ENCODE measurements around the gene GLCCI1.

Gene GLCCI1

DNA sequence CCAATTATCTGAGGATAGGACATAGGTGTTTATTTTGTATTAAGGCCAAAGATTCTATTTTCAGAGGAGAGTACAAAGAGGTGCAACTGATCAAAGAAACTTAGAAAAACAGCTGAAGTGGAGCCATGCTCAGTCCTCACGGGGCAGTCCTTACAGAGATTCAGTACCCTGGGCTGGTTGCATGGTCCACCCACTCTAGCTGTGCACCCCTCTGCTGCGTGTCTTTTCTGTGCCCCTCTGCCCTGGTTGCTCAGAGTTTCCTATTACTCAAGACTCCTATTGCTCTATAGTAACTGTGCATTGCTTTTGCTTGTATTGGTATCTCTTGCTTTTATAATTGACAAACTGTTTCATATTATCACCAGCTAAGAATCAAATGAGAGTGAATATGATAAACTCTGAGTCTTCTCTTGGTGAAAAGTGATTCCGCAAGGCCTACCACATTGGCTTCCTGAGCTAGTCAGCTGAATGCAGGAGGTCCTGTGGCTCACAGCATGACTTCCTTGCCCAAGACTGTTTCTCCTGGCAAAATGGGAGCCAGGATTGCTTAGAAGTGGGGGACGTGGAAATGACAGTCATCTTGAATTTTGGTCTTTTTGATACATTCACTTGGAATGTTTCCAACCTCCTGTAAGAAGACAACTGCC, 137.0 kb downstream of the GLCCI1 start:
- no peak for DNase-seq

- no peak for DNase-seq
Measured at GRCh38 chr7:8109196-8110022, 140.8 kb downstream of the GLCCI1 start.

GRCh38 chr7:8111282-8111960, 142.8 kb downstream of the GLCCI1 start:
- no peak for DNase-seq

DNA sequence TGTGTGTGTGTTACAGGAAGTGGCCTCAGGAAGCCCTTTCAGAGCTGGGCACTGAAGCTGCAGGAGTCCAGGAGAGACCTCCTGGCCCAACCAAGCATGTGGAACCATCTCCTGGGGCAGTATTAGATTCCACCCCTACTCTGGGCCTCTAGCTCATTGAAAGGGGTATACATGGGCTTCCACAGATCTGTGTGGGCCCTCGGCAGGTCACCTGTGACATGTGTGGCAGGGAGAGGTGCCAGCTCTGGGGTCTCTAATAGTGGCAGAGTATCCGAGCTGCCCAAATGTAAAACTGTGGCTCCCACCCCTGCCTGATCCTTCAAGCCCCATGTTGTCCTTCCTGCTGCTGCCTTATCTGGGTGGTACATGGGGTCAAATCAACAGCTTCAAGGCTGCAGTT, 144.1 kb downstream of the GLCCI1 start:
- DNase-seq: no peak

DNA sequence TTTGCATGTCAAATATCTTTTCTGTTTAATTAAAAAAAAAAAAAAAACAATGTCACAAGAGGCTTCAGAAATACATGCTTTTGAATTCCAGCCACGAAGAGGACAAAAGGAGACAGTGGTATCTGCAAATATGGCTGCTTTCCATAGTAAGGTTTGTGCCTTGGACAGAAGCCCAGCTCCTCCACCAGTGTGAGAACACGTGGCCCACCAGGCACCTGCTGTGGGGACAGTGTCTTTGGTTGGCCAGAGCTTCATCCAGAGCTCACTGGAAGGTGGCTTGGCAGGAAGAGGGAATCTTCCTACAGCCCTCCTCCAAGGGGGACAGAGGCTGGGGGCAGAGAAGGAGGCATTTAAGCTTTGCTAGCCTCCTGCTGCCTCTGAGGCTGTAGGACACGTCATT, 144.6 kb downstream of the GLCCI1 start:
- no peak for DNase-seq

GRCh38 chr7:8114175-8114574, 145.6 kb downstream of the GLCCI1 start:
- DNase-seq: no peak

DNA sequence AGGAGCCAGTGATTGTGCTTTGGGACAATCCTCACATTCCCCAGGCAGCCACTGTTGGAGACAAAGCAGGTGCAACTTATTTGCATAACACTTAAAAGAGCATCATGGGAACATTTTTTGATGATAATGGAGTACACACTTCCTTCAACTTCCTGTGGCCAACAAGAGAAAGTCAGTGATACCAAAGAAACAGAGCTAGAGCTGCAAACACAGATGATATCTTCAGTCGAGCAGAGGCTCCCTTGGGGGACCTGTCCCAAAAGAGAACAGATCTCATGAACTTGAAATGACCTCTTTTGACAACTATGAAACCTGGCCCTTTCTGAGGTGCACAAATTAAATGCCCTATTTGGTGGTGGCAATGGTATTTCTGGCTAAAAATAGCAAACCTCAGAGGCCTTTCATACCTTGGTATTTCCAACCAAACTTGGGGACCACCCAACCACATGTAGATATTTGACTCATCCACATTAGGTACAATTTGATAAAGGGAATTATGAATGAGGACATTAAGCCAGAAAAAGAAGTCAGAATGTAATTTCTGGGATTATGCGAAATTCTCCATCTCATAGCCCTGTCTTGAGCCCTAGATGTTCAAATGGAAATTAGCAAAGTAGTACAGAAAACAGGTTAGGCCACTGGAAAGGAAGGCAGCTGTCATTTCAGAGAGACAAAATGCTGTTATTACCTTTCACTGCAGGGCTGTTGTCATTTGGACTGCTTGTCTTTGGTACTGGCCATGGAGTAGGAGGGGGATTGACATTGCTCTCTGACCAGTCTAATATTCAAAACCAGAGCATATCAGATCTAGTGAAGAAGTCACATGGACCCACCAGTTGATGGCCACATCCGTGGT, 147.2 kb downstream of the GLCCI1 start:
- DNase-seq: no peak

DNA sequence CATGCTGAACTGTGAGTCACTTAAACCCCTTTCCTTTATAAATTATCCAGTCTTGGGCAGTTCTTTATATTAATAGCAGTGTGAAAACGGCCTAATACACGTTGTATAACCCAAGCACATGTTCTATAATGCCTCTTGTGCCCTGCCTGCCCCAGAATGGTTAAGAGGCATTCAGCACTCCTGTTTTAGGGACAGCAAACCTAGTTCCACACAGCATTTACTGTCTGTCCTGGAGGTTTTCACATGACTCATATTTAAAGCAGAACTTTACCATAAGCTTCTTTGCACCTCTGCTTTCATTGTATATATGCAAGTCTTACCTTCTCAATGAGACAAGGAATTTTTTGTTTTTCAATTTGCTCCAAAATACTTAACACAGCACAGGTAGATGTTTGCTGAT, 148.6 kb downstream of the GLCCI1 start:
- DNase-seq: no peak

- no peak for DNase-seq
Measured at GRCh38 chr7:8119262-8119661, 150.7 kb downstream of the GLCCI1 start.

GRCh38 chr7:8120390-8121058, 151.9 kb downstream of the GLCCI1 start:
- no peak for DNase-seq

DNA sequence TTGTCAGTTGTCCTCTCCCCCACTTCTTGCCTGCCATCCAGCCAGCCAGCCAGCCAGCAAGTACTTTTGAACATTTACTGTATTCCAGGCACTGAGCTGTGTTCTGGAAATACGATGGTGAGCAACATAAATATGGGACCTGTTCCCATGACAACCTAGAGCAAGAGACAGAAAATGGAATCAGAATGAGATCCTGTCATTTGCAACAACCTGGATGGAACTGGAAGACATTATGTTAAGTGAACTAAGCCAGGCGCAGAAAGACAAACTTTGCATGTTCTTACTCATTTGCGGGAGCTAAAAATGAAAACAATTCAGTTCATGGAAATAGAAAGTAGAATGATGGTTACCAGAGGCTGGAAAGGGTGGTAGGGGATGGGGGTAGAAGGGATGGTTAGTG, 152.6 kb downstream of the GLCCI1 start:
- DNase-seq: no peak

DNA sequence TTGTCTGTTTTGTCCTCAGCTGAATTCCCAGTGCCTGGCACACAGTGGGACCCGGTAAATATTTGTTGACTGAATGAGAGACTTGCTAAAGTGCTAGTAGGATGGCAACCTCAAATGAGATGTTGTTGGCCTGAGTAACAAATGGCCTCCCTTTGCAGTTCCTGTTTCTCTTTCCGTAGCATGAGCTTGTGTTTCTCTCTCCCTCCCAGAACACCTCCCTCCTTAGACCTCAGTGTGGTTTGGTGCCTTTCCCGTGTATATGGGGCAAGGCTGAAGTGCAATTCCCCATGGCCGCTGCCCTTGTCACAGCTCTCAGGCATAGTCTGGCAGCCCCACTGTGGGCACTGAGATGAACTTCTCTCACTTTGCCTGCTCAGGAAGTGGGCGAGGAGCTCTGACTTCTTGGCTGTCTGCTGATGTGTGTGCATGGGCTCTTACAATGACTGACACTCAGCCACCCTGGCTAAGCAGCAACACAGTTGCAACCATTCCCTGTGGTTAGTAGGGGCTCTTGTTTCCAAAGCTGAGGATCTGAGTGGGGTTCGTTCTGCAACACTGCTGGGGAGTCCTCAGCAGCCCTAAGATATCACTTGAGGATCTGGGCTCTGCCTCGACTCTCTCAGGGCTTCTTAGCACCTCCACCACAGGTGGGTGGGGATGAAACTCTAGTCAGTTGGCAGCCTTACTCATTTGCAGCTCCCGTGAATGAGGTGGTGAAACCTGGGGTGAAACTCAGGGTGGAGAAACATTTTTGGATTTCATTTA, 157.3 kb downstream of the GLCCI1 start:
- DNase-seq: peak; percentile 79

GRCh38 chr7:8126601-8127167, 158.1 kb downstream of the GLCCI1 start:
- DNase-seq: no peak

DNA sequence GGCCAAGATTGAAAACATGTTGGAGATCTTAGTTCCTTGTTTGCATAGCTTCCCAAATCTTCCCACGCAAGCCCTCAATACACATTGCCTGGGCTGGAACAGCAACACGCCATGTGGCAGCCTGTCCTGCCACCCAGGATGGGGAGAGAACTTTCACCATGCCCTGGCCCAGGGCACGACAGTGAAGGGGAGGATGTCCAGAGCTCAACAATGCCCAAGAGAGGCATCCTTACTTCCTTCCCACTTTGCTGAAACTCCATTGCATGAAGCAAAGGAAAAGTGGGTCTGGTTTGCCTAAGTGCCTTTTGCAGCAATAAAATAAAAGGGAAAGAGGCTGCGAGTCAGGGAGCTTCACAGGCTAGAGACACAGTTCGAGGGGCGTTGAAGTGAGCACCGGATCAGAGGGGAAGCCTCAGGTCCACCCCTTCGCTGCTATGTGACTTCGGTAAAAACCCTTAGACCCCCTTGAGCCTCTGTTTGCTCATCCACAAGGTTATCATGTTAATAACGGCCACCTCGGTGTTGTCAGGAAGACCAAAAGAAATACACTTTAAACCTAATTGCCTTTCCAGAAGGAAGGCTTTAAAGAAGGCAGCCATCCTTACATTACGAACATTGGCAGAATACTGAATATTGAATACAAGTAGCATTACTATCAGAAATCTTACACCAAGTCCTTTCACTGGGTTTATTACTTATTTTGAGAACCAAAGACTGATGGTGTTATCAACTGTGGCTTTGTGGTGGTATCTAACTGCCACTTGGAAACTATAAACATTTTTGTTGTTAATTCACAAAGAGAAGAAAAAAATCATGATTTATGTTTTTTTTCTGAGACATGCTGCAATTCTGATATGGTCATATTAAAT, 160.1 kb downstream of the GLCCI1 start:
- DNase-seq: no peak

GRCh38 chr7:8129318-8129659, 160.7 kb downstream of the GLCCI1 start:
- no peak for DNase-seq

DNA sequence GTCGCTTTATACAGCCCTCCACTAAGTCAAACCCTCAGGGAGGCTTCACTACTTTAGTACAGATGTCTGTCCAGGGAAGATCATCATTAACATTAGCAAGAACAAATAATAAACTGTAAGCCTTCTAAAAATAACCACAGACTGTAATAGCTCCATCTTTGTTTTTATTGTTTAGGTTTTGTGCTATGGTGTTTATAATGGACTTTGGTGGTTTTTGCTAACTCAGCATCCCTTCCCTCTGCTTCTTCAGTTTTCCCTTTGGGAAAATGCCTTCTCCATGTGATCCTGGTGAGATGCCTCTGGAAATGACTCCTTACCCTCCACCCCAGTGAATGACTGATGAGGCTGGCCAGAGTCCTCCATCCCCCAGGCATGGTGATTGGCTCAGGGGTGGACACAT, 162.1 kb downstream of the GLCCI1 start:
- DNase-seq: no peak

GRCh38 chr7:8131694-8132605, 163.4 kb downstream of the GLCCI1 start:
- peak; percentile 63 for DNase-seq

DNA sequence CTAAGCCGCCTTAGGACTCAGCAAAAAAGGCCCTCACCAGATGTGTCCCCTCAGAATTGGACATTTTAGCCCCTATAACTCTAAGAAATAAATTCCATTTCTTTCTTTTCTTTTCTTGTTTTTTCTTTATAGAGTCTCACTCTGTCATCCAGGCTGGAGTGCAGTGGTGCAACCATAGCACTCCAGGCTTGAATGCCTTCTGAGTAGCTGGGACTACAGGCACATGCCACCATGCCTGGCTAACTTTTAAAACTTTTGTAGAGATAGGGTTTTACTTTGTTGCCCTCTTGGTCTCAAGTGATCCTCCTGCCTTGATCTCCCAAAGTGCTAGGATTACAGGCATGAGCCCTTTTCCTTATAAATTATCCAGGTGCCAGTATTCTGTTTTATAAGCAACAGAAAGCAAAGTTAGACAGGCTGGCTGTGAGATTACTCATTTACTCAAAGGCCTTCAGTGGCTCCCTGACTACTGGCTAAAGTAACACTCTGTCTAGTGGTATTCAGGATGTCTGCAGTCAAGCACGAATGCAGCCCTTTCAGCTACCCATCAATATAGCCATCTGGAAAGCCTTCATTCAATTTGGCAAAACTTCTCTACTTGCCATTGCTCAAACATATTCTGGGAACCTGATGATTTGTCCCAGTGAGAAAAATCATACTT, 164.7 kb downstream of the GLCCI1 start:
- no peak for DNase-seq
